ENCODE measurements around the gene PREX1.

- TF ChIP-seq CTCF (IDR thresholded peaks at IDR 0.05 in 4 of 5, conservative IDR thresholded peaks at IDR 0.05 in 1 of 5) (no peak), POLR2A (IDR thresholded peaks at IDR 0.05) (no peak)
Measured at GRCh38 chr20:48716541-48716940, 111.3 kb downstream of the PREX1 start.

Measured in gastrocnemius medialis (tissue), 4 donors.